ENCODE results near the gene CYP4Z1. TPM values are rescaled to one million over a fixed set of nuclear protein-coding genes. Genes with fewer than 3 reads are reported as not detected.
"Not testable (repeated sequence)": the region's sequence is repeated elsewhere in the genome, so short reads cannot be mapped to it uniquely, and the experiment has no call there.

The CYP4Z1 gene
- polyA plus RNA-seq, 1 of the 3 experiments (the other 2 are of a cell fraction) = not detected

- Histone ChIP-seq H3K27ac (ENCODE audit: low read depth in 2 of 2, low read length in 1 of 2) (no peak overlapping the region), H3K9me3 (no peaks in the 10 kb centered on the region), H3K36me3 (replicated peaks in 1 of 2; ENCODE audit: control insufficient read depth in 1 of 2, insufficient read depth in 2 of 2, low read length in 1 of 2) (no peaks in the 10 kb centered on the region), H3K4me3 (ENCODE audit: low read depth in 2 of 2, low read length in 1 of 2) (no peak overlapping the region), H3K9ac (no peak overlapping the region), H2AFZ (ENCODE audit: low read depth) (no peak overlapping the region), H3K27me3 (ENCODE audit: insufficient read depth) (no peaks in the 10 kb centered on the region), H4K20me1 (ENCODE audit: insufficient read depth) (no peaks in the 10 kb centered on the region), H3K4me2 (no peak overlapping the region), H3F3A (replicated peaks; ENCODE audit: insufficient read depth) (no peaks in the 10 kb centered on the region), H3K9me2 (no peaks in the 10 kb centered on the region), H3K79me2 (ENCODE audit: insufficient read depth) (no peaks in the 10 kb centered on the region), H3K4me1 (ENCODE audit: control insufficient read depth in 1 of 2, insufficient read depth in 2 of 2, low read depth in 1 of 2, low read length in 1 of 2) (no peaks in the 10 kb centered on the region)
- ChIA-PET POLR2A (no interaction called here), CTCF (interaction anchor here (0.6 to 1.5 kb wide), 2 partner anchors 53 to 766 kb away, joined by 3 to 4 read pairs; no protein-coding TSS in a partner anchor)
- WGBS (ENCODE audit: low lambda C conversion rate) = 37% methylated on average over 5 of the region's 6 CpGs
- DNase-seq = no peak
- no peak for TF ChIP-seq RCOR1 (IDR thresholded peaks at IDR 0.05; ENCODE audit: low read length)
- TF ChIP-seq, protein P1, sequence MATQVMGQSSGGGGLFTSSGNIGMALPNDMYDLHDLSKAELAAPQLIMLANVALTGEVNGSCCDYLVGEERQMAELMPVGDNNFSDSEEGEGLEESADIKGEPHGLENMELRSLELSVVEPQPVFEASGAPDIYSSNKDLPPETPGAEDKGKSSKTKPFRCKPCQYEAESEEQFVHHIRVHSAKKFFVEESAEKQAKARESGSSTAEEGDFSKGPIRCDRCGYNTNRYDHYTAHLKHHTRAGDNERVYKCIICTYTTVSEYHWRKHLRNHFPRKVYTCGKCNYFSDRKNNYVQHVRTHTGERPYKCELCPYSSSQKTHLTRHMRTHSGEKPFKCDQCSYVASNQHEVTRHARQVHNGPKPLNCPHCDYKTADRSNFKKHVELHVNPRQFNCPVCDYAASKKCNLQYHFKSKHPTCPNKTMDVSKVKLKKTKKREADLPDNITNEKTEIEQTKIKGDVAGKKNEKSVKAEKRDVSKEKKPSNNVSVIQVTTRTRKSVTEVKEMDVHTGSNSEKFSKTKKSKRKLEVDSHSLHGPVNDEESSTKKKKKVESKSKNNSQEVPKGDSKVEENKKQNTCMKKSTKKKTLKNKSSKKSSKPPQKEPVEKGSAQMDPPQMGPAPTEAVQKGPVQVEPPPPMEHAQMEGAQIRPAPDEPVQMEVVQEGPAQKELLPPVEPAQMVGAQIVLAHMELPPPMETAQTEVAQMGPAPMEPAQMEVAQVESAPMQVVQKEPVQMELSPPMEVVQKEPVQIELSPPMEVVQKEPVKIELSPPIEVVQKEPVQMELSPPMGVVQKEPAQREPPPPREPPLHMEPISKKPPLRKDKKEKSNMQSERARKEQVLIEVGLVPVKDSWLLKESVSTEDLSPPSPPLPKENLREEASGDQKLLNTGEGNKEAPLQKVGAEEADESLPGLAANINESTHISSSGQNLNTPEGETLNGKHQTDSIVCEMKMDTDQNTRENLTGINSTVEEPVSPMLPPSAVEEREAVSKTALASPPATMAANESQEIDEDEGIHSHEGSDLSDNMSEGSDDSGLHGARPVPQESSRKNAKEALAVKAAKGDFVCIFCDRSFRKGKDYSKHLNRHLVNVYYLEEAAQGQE (IDR thresholded peaks at IDR 0.05; ENCODE audit: low read depth, low read length) = peak; percentile 83
- no peak for TF ChIP-seq EZH2phosphoT487 (IDR thresholded peaks at IDR 0.05; ENCODE audit: borderline replicate concordance, low read depth)
Observed at GRCh38 chr1:47147047-47147785, 80.2 kb downstream of the CYP4Z1 start.

DNA sequence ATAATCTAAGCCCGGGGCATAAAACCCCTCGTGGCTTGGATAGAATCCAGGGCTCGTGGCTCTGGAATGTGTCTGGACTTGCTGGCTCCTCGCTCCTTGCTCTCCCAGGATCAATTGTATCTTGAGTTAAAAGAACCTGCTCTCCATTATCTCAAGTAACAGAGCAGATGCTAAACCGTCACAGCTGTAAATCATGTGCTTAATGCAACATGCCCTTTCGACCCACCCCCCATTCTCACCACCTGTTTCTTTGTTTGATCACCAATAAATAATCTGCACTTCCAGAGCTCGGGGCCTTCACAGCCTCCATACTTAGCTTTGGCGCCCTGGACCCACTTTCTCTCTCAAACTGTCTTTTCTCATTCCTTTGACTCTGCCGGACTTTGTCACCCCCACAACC, 82.1 kb downstream of the CYP4Z1 start:
- H3K27ac ChIP-seq (ENCODE audit: low read depth in 2 of 2, low read length in 1 of 2); POLR2A ChIA-PET; H3K4me1 ChIP-seq (ENCODE audit: control insufficient read depth in 1 of 2, insufficient read depth in 2 of 2, low read depth in 1 of 2, low read length in 1 of 2); H3K27me3 ChIP-seq (ENCODE audit: insufficient read depth); H3K79me2 ChIP-seq (ENCODE audit: insufficient read depth); H3K9me2 ChIP-seq; H4K20me1 ChIP-seq (ENCODE audit: insufficient read depth); H3K36me3 ChIP-seq (replicated peaks in 1 of 2; ENCODE audit: control insufficient read depth in 1 of 2, insufficient read depth in 2 of 2, low read length in 1 of 2); H2AFZ ChIP-seq (ENCODE audit: low read depth); H3F3A ChIP-seq (replicated peaks; ENCODE audit: insufficient read depth); H3K9me3 ChIP-seq; DNase-seq; CTCF ChIA-PET; H3K4me2 ChIP-seq; H3K9ac ChIP-seq; H3K4me3 ChIP-seq (ENCODE audit: low read depth in 2 of 2, low read length in 1 of 2): not testable (repeated sequence)
- 20% methylated on average over 9 of the region's 9 CpGs for WGBS (ENCODE audit: low lambda C conversion rate)

GRCh38 chr1:47156457-47156856, 89.4 kb downstream of the CYP4Z1 start:
- H3K79me2 ChIP-seq (ENCODE audit: insufficient read depth); H3K4me2 ChIP-seq; H3K9ac ChIP-seq; H3K27ac ChIP-seq (ENCODE audit: low read depth in 2 of 2, low read length in 1 of 2); H3K9me2 ChIP-seq; POLR2A ChIA-PET; H4K20me1 ChIP-seq (ENCODE audit: insufficient read depth); DNase-seq; H3K36me3 ChIP-seq (replicated peaks in 1 of 2; ENCODE audit: control insufficient read depth in 1 of 2, insufficient read depth in 2 of 2, low read length in 1 of 2); H3K4me1 ChIP-seq (ENCODE audit: control insufficient read depth in 1 of 2, insufficient read depth in 2 of 2, low read depth in 1 of 2, low read length in 1 of 2); H3K9me3 ChIP-seq; H2AFZ ChIP-seq (ENCODE audit: low read depth); H3K4me3 ChIP-seq (ENCODE audit: low read depth in 2 of 2, low read length in 1 of 2); H3K27me3 ChIP-seq (ENCODE audit: insufficient read depth); H3F3A ChIP-seq (replicated peaks; ENCODE audit: insufficient read depth): not testable (repeated sequence)
- CTCF ChIA-PET = interaction anchor here (1.1 to 1.2 kb wide), 2 partner anchors 18 to 23 kb away, joined by 3 to 4 read pairs; no protein-coding TSS in a partner anchor

- H3K36me3 ChIP-seq (replicated peaks in 1 of 2; ENCODE audit: control insufficient read depth in 1 of 2, insufficient read depth in 2 of 2, low read length in 1 of 2); H3K27ac ChIP-seq (ENCODE audit: low read depth in 2 of 2, low read length in 1 of 2); H3K4me3 ChIP-seq (ENCODE audit: low read depth in 2 of 2, low read length in 1 of 2); H3K9me2 ChIP-seq; H3K4me2 ChIP-seq; H3K4me1 ChIP-seq (ENCODE audit: control insufficient read depth in 1 of 2, insufficient read depth in 2 of 2, low read depth in 1 of 2, low read length in 1 of 2); H3K27me3 ChIP-seq (ENCODE audit: insufficient read depth); H3K9ac ChIP-seq; H3F3A ChIP-seq (replicated peaks; ENCODE audit: insufficient read depth); POLR2A ChIA-PET; CTCF ChIA-PET; H2AFZ ChIP-seq (ENCODE audit: low read depth); H3K79me2 ChIP-seq (ENCODE audit: insufficient read depth); H3K9me3 ChIP-seq; H4K20me1 ChIP-seq (ENCODE audit: insufficient read depth); DNase-seq: not testable (repeated sequence)
- WGBS (ENCODE audit: low lambda C conversion rate) = 53% methylated on average over 3 of the region's 3 CpGs
Observed at GRCh38 chr1:47157957-47158356, 90.9 kb downstream of the CYP4Z1 start.
